Uterus (tissue), 2 donors: ENCODE results near the gene ZFYVE28.

Experiments used
- CTCF ChIP-seq, 4 experiments: fragments of 200-600 bp in 2 of 4; fragments of 450-650 bp in 2 of 4; sonication (generic) in 2 of 4; IDR thresholded peaks; one replicate each; pipeline ENCODE4 v1.5.1; 2016 to 2019; ENCODE audit warnings: antibody characterized with exemption in 4 of 4, mild to moderate bottlenecking in 2 of 4, moderate library complexity in 1 of 4
- POLR2A ChIP-seq, 2 donors: fragments of 450-650 bp; IDR thresholded peaks; one replicate each; pipeline ENCODE4 v1.6.1; 2016; ENCODE audit warnings: antibody characterized with exemption in 2 of 2, mild to moderate bottlenecking in 1 of 2, moderate library complexity in 1 of 2

- TF ChIP-seq CTCF (IDR thresholded peaks at IDR 0.05) (no peak), POLR2A (IDR thresholded peaks at IDR 0.05) (no peak)
Observed at GRCh38 chr4:2423695-2424094, 5.2 kb upstream of the ZFYVE28 start.
